WTC11 (cell line): Measurements from ENCODE around the gene COA1.

Experiments
- ATF1 ChIP-seq: sonication (generic); formaldehyde crosslinking; IDR thresholded peaks from 2 replicates; pipeline ENCODE4 v1.8.1; 2023; ENCODE audit warnings: mild to moderate bottlenecking, moderate library complexity, missing genetic modification reagents
- ESRRA ChIP-seq: sonication (generic); formaldehyde crosslinking; IDR thresholded peaks from 2 replicates; pipeline ENCODE4 v1.8.1; 2022; ENCODE audit warnings: mild to moderate bottlenecking, missing genetic modification reagents, borderline replicate concordance
- RELA ChIP-seq: sonication (generic); formaldehyde crosslinking; IDR thresholded peaks from 2 replicates; pipeline ENCODE4 v1.8.1; 2022; ENCODE audit warnings: missing genetic modification reagents, mild to moderate bottlenecking, borderline replicate concordance
- TEAD4 ChIP-seq: sonication (generic); formaldehyde crosslinking; IDR thresholded peaks from 2 replicates; pipeline ENCODE4 v1.8.0; 2022; ENCODE audit warnings: mild to moderate bottlenecking, missing genetic modification reagents
- TF ChIP-seq, protein P1 (sequence below): fragments of 200-600 bp; IDR thresholded peaks from 2 replicates; pipeline ENCODE4 v1.8.0; 2022; ENCODE audit warnings: antibody characterized with exemption
- TF ChIP-seq, protein P2 (sequence below): sonication (generic); formaldehyde crosslinking; IDR thresholded peaks from 2 replicates; pipeline ENCODE4 v1.8.1; 2023; ENCODE audit warnings: mild to moderate bottlenecking, missing genetic modification reagents

DNA sequence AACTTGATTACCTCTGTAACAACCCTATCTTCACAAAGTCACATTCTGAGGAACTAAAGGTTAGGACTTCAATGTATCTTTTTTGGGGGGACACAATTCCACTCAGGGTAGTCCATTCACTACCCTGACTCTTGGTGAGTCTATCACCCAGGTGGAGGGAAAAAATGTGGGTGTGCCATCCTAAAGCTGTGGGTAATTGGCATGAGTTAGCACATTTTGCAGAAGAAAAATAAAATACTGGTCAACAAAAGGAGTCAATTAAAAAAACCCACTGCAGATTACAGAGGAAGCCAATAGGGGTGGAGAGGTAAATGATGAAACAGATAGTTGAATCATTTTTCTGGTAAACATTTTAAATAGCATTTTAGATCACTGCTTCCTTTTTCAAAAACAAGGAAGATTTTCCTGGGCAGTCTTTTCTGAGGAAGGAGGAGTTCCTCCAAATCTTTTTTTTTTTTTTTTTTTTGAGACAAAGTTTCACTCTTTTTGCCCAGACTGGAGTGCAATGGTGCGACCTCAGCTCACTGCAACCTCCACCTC lies 24.0 kb upstream of the COA1 start:
- TF ChIP-seq RELA, result no peak
- TF ChIP-seq, protein P1, sequence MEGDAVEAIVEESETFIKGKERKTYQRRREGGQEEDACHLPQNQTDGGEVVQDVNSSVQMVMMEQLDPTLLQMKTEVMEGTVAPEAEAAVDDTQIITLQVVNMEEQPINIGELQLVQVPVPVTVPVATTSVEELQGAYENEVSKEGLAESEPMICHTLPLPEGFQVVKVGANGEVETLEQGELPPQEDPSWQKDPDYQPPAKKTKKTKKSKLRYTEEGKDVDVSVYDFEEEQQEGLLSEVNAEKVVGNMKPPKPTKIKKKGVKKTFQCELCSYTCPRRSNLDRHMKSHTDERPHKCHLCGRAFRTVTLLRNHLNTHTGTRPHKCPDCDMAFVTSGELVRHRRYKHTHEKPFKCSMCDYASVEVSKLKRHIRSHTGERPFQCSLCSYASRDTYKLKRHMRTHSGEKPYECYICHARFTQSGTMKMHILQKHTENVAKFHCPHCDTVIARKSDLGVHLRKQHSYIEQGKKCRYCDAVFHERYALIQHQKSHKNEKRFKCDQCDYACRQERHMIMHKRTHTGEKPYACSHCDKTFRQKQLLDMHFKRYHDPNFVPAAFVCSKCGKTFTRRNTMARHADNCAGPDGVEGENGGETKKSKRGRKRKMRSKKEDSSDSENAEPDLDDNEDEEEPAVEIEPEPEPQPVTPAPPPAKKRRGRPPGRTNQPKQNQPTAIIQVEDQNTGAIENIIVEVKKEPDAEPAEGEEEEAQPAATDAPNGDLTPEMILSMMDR, result no peak
- TF ChIP-seq ESRRA (CRISPR knock-in tag), result no peak
- TF ChIP-seq, protein P2, sequence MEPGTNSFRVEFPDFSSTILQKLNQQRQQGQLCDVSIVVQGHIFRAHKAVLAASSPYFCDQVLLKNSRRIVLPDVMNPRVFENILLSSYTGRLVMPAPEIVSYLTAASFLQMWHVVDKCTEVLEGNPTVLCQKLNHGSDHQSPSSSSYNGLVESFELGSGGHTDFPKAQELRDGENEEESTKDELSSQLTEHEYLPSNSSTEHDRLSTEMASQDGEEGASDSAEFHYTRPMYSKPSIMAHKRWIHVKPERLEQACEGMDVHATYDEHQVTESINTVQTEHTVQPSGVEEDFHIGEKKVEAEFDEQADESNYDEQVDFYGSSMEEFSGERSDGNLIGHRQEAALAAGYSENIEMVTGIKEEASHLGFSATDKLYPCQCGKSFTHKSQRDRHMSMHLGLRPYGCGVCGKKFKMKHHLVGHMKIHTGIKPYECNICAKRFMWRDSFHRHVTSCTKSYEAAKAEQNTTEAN (CRISPR knock-in tag), result no peak
- no peak for TF ChIP-seq TEAD4 (CRISPR knock-in tag)
- no peak for TF ChIP-seq ATF1
